CD14-positive monocyte (primary cell): Measurements from ENCODE around the gene CHMP2A. TPM values are rescaled to one million over a fixed set of nuclear protein-coding genes. Genes with fewer than 3 reads are reported as not detected.
A peak's percentile ranks its signal among the peaks of the same experiment; 100 is the strongest.

ENCODE experiments used
- DNase-seq, 3 donors: peaks; one replicate each; pipeline ENCODE4 v3.0.0-alpha.2; 2011 to 2022
- H2AFZ ChIP-seq: 2 replicates; pipeline ENCODE4 v1.6.0; 2012; ENCODE audit warnings: mild to moderate bottlenecking, low read depth, low read length, inconsistent platforms; ENCODE audit not compliant: insufficient read depth, poor library complexity, severe bottlenecking
- H3K27ac ChIP-seq, 2 donors: 1 replicate in 1 of 2; 2 replicates in 1 of 2; pipeline ENCODE4 v1.5.1; 2012 to 2013; ENCODE audit warnings: low read length in 2 of 2, control low read depth in 1 of 2, inconsistent platforms in 1 of 2, low read depth in 1 of 2, mild to moderate bottlenecking in 1 of 2
- H3K27me3 ChIP-seq, 2 donors: one replicate each; pipeline versions ENCODE4 v1.6.0 to v1.6.1; 2011 to 2013; ENCODE audit warnings: low read length in 2 of 2; ENCODE audit not compliant: control insufficient read depth in 2 of 2, insufficient read depth in 2 of 2
- H3K36me3 ChIP-seq, 2 donors: replicated peaks in 1 of 2; 1 replicate in 1 of 2; 2 replicates in 1 of 2; pipeline versions ENCODE4 v1.5.1 to v1.6.1; 2012 to 2013; ENCODE audit warnings: low read length in 2 of 2, control low read depth in 1 of 2, inconsistent platforms in 1 of 2, mild to moderate bottlenecking in 1 of 2; ENCODE audit not compliant: insufficient read depth in 2 of 2, control insufficient read depth in 1 of 2
- H3K4me1 ChIP-seq, 2 donors: 1 replicate in 1 of 2; 2 replicates in 1 of 2; pipeline versions ENCODE4 v1.5.1 to v1.6.1; 2012 to 2013; ENCODE audit warnings: low read length in 2 of 2, control low read depth in 1 of 2, inconsistent platforms in 1 of 2, mild to moderate bottlenecking in 1 of 2, moderate library complexity in 1 of 2; ENCODE audit not compliant: insufficient read depth in 2 of 2, control insufficient read depth in 1 of 2
- H3K4me2 ChIP-seq: replicated peaks from 2 replicates; pipeline ENCODE3; 2012; ENCODE audit warnings: low read length, moderate library complexity, mild to moderate bottlenecking; ENCODE audit not compliant: poor library complexity, severe bottlenecking; ENCODE audit errors: extremely low read depth
- H3K4me3 ChIP-seq, 3 experiments: fragments of 200-600 bp in 1 of 3; sonication (generic) in 1 of 3; replicated peaks in 1 of 3; 1 replicate in 2 of 3; 2 replicates in 1 of 3; pipeline ENCODE4 v1.5.1; 2011 to 2013; ENCODE audit warnings: low read length in 3 of 3, mild to moderate bottlenecking in 3 of 3, control low read depth in 2 of 3, low read depth in 2 of 3, inconsistent platforms in 1 of 3, moderate library complexity in 1 of 3
- H3K79me2 ChIP-seq: 2 replicates; pipeline ENCODE4 v1.6.0; 2012; ENCODE audit warnings: mild to moderate bottlenecking, control low read depth, inconsistent platforms, low read length, moderate library complexity; ENCODE audit not compliant: insufficient read depth
- H3K9ac ChIP-seq: 2 replicates; pipeline ENCODE4 v1.6.0; 2017; ENCODE audit warnings: low read length, mild to moderate bottlenecking; ENCODE audit not compliant: insufficient read depth, poor library complexity, severe bottlenecking
- H3K9me3 ChIP-seq, 2 donors: replicated peaks in 1 of 2; 1 replicate in 1 of 2; 2 replicates in 1 of 2; pipeline versions ENCODE4 v1.5.1 to v1.6.1; 2012 to 2013; ENCODE audit warnings: low read length in 2 of 2, control low read depth in 1 of 2; ENCODE audit not compliant: control insufficient read depth in 1 of 2, insufficient read depth in 1 of 2
- H4K20me1 ChIP-seq: 2 replicates; pipeline ENCODE4 v1.6.0; 2012; ENCODE audit warnings: mild to moderate bottlenecking, low read length, control low read depth, moderate library complexity; ENCODE audit not compliant: insufficient read depth
- H3K27ac Mint-ChIP-seq, 7 donors: one replicate each; pipeline ENCODE4 v1.8.0; 2020; ENCODE audit warnings: mild to moderate bottlenecking in 7 of 7, mixed read lengths in 7 of 7, moderate library complexity in 6 of 7, inconsistent platforms in 2 of 7
- H3K27me3 Mint-ChIP-seq, 3 donors: one replicate each; pipeline ENCODE4 v1.8.0; 2021 to 2022; ENCODE audit warnings: low read depth in 3 of 3, mild to moderate bottlenecking in 3 of 3, mixed read lengths in 3 of 3, moderate library complexity in 3 of 3, inconsistent platforms in 1 of 3
- H3K36me3 Mint-ChIP-seq, 2 donors: one replicate each; pipeline ENCODE4 v1.8.0; 2020; ENCODE audit warnings: mixed read lengths in 2 of 2, inconsistent platforms in 1 of 2, mild to moderate bottlenecking in 1 of 2
- H3K4me1 Mint-ChIP-seq: one replicate; pipeline ENCODE4 v1.8.0; 2020; ENCODE audit warnings: mild to moderate bottlenecking, mixed read lengths
- H3K4me3 Mint-ChIP-seq, 2 donors: one replicate each; pipeline ENCODE4 v1.8.0; 2020; ENCODE audit warnings: mild to moderate bottlenecking in 2 of 2, mixed read lengths in 2 of 2, moderate library complexity in 1 of 2
- H3K9me3 Mint-ChIP-seq, 7 donors: one replicate each; pipeline ENCODE4 v1.8.0; 2020 to 2022; ENCODE audit warnings: mixed read lengths in 7 of 7, mild to moderate bottlenecking in 6 of 7, moderate library complexity in 6 of 7, inconsistent platforms in 2 of 7
- CTCF ChIP-seq: fragments of 200-600 bp; IDR thresholded peaks from one replicate; pipeline ENCODE4 v1.8.0; 2022; ENCODE audit warnings: antibody characterized with exemption, mild to moderate bottlenecking
- WGBS: methylation state at CpG from one replicate; pipeline ENCODE4 v1.1.5; 2013; ENCODE audit warnings: missing lambda C conversion rate; ENCODE audit not compliant: insufficient coverage; 5-methylcytosine and 5-hydroxymethylcytosine counted together
- intact Hi-C, 2 donors: fragments of 100-400 bp; cut with micrococcal nuclease; formaldehyde crosslinking; loops; one replicate each; pipeline versions ENCODE4 v1.15.0 to v1.15.1; 2023
- polyA plus RNA-seq, 3 donors: library from polyadenylated mRNA; depleted of rRNA in 1 of 3; unstranded in 2 of 3; stranded (reverse) in 1 of 3; fragments of 300-500 nt in 2 of 3; fragments of >200 nt in 1 of 3; fragmentation: Illumina TruSeq in 2 of 3; gene quantifications; 1 replicate in 2 of 3; 2 replicates in 1 of 3; pipeline ENCODE4 v1.2.3, GENCODE V29; 2012 to 2021

CHMP2A gene
- polyA plus RNA-seq, 3 donors: 228 to 323 (median 290) TPM

GRCh38 chr19:58557221-58558065, 2.5 kb upstream of the CHMP2A start:
- peak overlapping the region; percentile 94 for H3K9ac ChIP-seq
- Mint-ChIP-seq H3K9me3 (peaks cover 0 to 14% (median 4%) of the 10 kb centered on the region in 7 donors), H3K36me3 (peaks cover 32 to 33% of the 10 kb centered on the region in 2 donors), H3K27ac (peak overlapping the region; percentile 96 to 99 (median 98)), H3K27me3 (peaks cover 17 to 18% (median 18%) of the 10 kb centered on the region in 3 donors), H3K4me3 (peak overlapping the region; percentile 94), H3K4me1 (peaks cover 70% of the 10 kb centered on the region)
- intact Hi-C loops: loop anchor here in 1 of 2 donors (2.0 kb wide), 1 partner anchor 13 kb away; the partner anchor contains the start of gene TRIM28
- DNase-seq: peak in 2 of 3 donors; percentile 20 to 22
- peaks cover 24 to 33% of the 10 kb centered on the region in 2 donors for H3K36me3 ChIP-seq
- WGBS: 25% methylated on average over 10 of the region's 12 CpGs
- H3K9me3 ChIP-seq: peaks cover 0 to 5% of the 10 kb centered on the region in 2 donors
- H3K4me3 ChIP-seq: peak overlapping the region; percentile 81 to 95 (median 82)
- no peak overlapping the region for H2AFZ ChIP-seq
- peak overlapping the region; percentile 99 for H3K4me2 ChIP-seq
- peaks cover 12 to 18% of the 10 kb centered on the region in 2 donors for H3K27me3 ChIP-seq
- H3K4me1 ChIP-seq: peaks cover 59 to 70% of the 10 kb centered on the region in 2 donors
- peaks cover 10% of the 10 kb centered on the region for H4K20me1 ChIP-seq
- no peak for TF ChIP-seq CTCF
- H3K27ac ChIP-seq: peak overlapping the region; percentile 95 to 98
- H3K79me2 ChIP-seq: peaks cover 46% of the 10 kb centered on the region

- Histone ChIP-seq H4K20me1 (peaks cover 13% of the 10 kb centered on the region), H3K27me3 (peaks cover 6 to 11% of the 10 kb centered on the region in 2 donors), H3K9me3 (peaks cover 0 to 4% of the 10 kb centered on the region in 2 donors), H2AFZ (no peak overlapping the region), H3K36me3 (peaks cover 31 to 41% of the 10 kb centered on the region in 2 donors), H3K4me2 (peak overlapping the region; percentile 99), H3K27ac (peak overlapping the region; percentile 95 to 98), H3K79me2 (peaks cover 49% of the 10 kb centered on the region), H3K4me1 (peaks cover 52 to 63% of the 10 kb centered on the region in 2 donors), H3K9ac (peak overlapping the region; percentile 94), H3K4me3 (peak overlapping the region in 1 of 3 experiments; percentile 95)
- Mint-ChIP-seq H3K27ac (peak overlapping the region; percentile 86 to 99 (median 97)), H3K9me3 (peaks cover 0 to 8% (median 1%) of the 10 kb centered on the region in 7 donors), H3K4me3 (peak overlapping the region in 1 of 2 donors; percentile 10), H3K4me1 (peaks cover 63% of the 10 kb centered on the region), H3K36me3 (peaks cover 38 to 40% of the 10 kb centered on the region in 2 donors), H3K27me3 (peaks cover 10 to 11% (median 11%) of the 10 kb centered on the region in 3 donors)
- TF ChIP-seq CTCF: no peak
- DNase-seq: no peak
- intact Hi-C loops: no loop called here
- WGBS: 80% methylated on average over 1 of the region's 10 CpGs
Observed at GRCh38 chr19:58556622-58557220, 1.8 kb upstream of the CHMP2A start.
